ENCODE results near the gene RTN3.

The RTN3 gene

DNA sequence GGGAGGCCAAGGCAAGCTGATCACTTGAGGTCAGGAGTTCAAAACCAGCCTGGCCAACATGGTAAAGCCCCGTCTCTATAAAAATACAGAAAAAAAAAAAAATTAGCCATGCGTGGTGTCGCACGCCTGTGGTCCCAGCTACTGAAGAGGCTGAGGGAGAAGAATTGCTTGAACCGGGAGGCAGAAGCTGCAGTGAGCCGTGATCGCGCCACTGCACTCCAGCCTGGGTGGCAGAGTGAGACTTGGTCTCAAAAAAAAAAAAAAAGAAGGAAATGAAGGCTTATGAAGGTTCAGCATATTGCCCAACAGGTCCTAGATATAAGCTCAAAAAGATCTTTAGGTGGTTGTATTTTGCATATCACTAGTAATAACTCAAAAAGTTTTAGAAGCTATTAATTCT, 20.3 kb upstream of the RTN3 start:
- TF ChIP-seq, protein P1, sequence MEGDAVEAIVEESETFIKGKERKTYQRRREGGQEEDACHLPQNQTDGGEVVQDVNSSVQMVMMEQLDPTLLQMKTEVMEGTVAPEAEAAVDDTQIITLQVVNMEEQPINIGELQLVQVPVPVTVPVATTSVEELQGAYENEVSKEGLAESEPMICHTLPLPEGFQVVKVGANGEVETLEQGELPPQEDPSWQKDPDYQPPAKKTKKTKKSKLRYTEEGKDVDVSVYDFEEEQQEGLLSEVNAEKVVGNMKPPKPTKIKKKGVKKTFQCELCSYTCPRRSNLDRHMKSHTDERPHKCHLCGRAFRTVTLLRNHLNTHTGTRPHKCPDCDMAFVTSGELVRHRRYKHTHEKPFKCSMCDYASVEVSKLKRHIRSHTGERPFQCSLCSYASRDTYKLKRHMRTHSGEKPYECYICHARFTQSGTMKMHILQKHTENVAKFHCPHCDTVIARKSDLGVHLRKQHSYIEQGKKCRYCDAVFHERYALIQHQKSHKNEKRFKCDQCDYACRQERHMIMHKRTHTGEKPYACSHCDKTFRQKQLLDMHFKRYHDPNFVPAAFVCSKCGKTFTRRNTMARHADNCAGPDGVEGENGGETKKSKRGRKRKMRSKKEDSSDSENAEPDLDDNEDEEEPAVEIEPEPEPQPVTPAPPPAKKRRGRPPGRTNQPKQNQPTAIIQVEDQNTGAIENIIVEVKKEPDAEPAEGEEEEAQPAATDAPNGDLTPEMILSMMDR (IDR thresholded peaks at IDR 0.05; ENCODE audit: borderline replicate concordance, insufficient read depth, low read depth, low read length): no peak
- H3K4me3 ChIP-seq (ENCODE audit: low read depth, low read length): no peak overlapping the region

DNA sequence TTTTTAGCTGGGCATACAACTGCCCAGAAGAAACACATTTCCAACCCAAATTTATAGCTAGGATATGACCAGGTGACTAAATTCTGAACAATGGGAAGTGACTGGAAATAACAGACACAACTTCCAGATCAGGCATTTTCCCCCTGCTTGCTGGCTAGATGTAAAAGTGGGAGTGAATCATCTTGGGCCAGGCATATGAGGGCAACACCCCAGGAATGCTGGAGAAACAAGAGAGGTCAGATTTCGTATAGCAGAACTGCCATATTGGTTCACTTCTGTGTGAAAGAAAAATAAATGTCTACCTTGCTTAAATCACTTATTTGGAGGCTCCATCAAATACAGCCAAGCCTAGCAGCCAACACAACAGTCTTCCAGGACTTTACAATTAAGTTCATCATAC, 17.5 kb upstream of the RTN3 start:
- no peak overlapping the region for H3K4me3 ChIP-seq (ENCODE audit: low read depth, low read length)
- TF ChIP-seq, protein P1 (IDR thresholded peaks at IDR 0.05; ENCODE audit: borderline replicate concordance, insufficient read depth, low read depth, low read length): no peak

DNA sequence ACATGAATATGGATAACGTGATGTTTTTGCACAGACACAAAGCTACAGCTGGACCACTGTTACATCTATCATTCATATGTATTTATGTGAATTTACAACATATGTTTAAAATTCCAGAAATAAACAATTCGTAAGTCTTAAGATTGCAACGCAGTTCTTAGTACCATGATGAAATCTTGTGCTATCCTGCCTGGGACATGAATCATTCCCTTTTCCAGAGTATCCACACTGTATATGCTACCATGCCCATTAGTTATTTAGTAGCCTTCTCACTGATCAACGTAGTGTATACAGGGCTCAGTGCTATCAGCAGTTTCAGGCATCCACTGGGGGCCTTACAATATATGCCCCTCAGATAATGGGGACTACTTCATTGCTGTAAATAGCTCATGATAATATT, 14.4 kb upstream of the RTN3 start:
- no peak overlapping the region for H3K4me3 ChIP-seq (ENCODE audit: low read depth, low read length)
- TF ChIP-seq, protein P1 (IDR thresholded peaks at IDR 0.05; ENCODE audit: borderline replicate concordance, insufficient read depth, low read depth, low read length): no peak

DNA sequence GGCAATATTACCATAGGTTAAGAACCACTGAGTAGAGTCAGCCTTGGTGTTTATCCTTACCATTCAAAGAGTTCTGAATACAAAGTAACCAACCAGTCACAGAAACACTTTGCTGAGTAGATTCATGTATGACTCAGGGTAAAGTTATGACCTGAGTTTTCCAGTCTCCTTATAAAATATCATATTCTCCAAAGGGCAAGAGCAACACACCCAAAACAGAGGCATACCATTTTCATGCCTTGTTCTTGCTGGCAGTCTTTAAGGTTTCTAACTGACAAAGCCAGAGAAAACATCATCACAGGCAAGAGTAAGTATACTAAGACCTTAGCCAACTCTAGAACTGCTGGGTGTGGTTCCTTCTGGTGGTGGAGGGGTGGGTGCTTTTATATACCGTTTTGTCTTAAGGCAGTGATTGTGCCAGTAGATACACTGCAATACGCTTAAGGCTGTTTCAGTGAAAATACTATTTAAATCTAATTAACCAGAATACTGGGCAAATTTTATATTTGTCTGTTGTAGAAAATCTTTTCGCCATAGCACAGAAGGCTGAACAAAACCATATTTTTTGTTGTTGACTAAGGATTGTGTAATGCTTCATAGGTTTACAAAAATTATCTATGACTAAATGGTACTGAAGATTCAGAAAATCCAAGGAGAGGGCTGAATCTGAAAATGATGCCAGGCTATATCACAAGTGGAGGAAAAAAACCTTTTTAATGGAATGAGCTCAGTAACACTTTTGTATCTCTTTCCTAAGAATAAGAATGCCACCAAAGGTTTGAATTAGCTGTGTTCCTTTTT, 13.1 kb upstream of the RTN3 start:
- TF ChIP-seq, protein P1 (IDR thresholded peaks at IDR 0.05; ENCODE audit: borderline replicate concordance, insufficient read depth, low read depth, low read length): no peak

DNA sequence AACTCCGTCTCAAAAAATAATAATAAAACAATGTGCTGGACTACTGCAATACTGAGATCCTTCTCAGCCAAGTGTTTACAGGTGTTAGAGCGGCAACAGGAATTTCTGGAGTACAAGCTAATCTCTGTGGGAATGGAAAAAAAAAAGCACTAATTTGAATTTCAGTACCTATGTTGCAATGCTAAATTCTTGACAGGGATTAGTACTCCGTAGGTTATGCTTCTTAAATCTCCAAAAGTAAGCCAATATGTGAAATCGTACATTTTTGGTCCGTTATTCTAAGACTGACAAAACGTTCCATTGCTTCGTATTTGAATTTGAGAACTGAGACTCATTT, 11.2 kb upstream of the RTN3 start:
- peak overlapping the region; percentile 76 for H3K4me3 ChIP-seq (ENCODE audit: low read depth, low read length)
- TF ChIP-seq, protein P1 (IDR thresholded peaks at IDR 0.05; ENCODE audit: borderline replicate concordance, insufficient read depth, low read depth, low read length): no peak

More for the DNA sequence above, 13.1 kb upstream of the RTN3 start:
- H3K4me3 ChIP-seq (ENCODE audit: low read depth, low read length): no peak overlapping the region

DNA sequence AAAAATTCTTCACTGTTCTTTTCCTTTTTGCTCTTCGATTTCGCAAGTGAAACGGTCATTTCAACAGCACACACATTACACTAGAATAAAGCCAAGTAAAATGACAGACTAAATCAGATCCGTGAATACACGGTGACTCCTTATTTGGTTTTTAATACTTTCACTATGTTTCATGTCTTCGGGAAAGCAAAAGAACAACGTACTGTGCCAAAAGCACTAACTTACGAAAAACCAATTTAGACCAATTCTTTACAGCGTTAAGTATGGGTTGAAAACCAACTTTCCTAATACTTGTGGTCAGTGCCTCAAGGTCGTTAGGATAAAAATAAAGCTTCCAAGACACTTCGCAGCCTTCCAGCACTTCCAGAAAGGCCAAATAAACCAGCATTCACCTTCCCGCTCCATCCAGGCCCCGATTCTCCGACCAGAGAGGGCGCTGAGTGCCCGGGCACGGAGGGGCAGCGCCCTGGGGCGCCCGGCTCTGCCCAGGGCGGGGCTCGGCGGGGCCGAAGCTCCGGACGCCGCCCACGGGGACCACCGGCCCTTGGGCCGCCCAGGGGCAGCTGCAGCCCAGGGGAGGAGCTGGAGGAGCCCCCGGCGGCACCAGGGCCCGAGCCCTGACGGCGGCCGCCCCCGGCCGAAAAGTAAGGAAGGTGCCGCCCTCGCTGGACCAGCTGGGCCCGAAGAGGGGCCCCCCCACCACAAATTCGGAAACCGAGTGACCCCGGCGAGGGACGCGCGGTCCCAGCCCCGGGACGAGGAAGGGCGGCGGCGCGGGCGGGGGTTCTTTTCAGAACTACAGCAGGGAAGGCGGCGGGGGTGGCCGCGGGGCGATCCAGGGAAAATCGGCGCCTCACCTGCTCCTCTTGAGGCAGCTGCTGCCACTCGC, 10.6 kb upstream of the RTN3 start:
- peak overlapping the region; percentile 76 for H3K4me3 ChIP-seq (ENCODE audit: low read depth, low read length)
- TF ChIP-seq, protein P1 (IDR thresholded peaks at IDR 0.05; ENCODE audit: borderline replicate concordance, insufficient read depth, low read depth, low read length): peak; percentile 46; the same call in 1 of the 2 replicates
